HTR-8/SVneo (cell line): Measurements from ENCODE around the gene CHRDL1.
"Not testable (repeated sequence)": the region's sequence is repeated elsewhere in the genome, so short reads cannot be mapped to it uniquely, and the experiment has no call there.

Experiments
- DNase-seq: peaks from one replicate; pipeline ENCODE4 v3.0.0; 2011; ENCODE audit warnings: low spot score, mixed read lengths; ENCODE audit not compliant: insufficient read length
- FAIRE-seq: peaks from 2 replicates; lab custom pipeline; 2011; peaks lifted over from hg19 to GRCh38; lab: Jason Lieb, UNC

Gene CHRDL1

GRCh38 chrX:110671068-110671803 is 124.4 kb downstream of the CHRDL1 start:
- DNase-seq (no peak), FAIRE-seq (no peak)

GRCh38 chrX:110669572-110669971 is 126.0 kb downstream of the CHRDL1 start:
- DNase-seq (no peak), FAIRE-seq (no peak)

GRCh38 chrX:110667706-110668105 is 127.9 kb downstream of the CHRDL1 start:
- DNase-seq (no peak), FAIRE-seq (no peak)

- FAIRE-seq (no peak), DNase-seq (no peak)
Measured at GRCh38 chrX:110665223-110666002, 130.2 kb downstream of the CHRDL1 start.

GRCh38 chrX:110657073-110657472 is 138.5 kb downstream of the CHRDL1 start:
- DNase-seq, result no peak
- no peak for FAIRE-seq

GRCh38 chrX:110654280-110654679 is 141.3 kb downstream of the CHRDL1 start:
- not testable (repeated sequence) for FAIRE-seq, DNase-seq

- DNase-seq, result no peak
- no peak for FAIRE-seq
Measured at GRCh38 chrX:110646386-110646785, 149.2 kb downstream of the CHRDL1 start.
